Ishikawa (cell line): ENCODE measurements around the gene UBE2O.

Source experiments
- CEBPB ChIP-seq: IDR thresholded peaks from 2 replicates; pipeline ENCODE4 v1.6.1; 2012
- CREB1 ChIP-seq: IDR thresholded peaks from 2 replicates; pipeline ENCODE4 v1.6.1; 2012; ENCODE audit warnings: low read depth
- EGR1 ChIP-seq: IDR thresholded peaks from 2 replicates; pipeline ENCODE4 v1.6.1; 2012
- EP300 ChIP-seq: IDR thresholded peaks from 2 replicates; pipeline ENCODE4 v1.6.1; 2012; ENCODE audit warnings: borderline replicate concordance
- FOXM1 ChIP-seq: IDR thresholded peaks from 2 replicates; pipeline ENCODE4 v1.6.1; 2012; ENCODE audit warnings: low read depth, borderline replicate concordance
- MAX ChIP-seq: IDR thresholded peaks from 2 replicates; pipeline ENCODE4 v1.6.1; 2012
- NFIC ChIP-seq: IDR thresholded peaks from 2 replicates; pipeline ENCODE4 v1.6.1; 2012
- RAD21 ChIP-seq: IDR thresholded peaks from 2 replicates; pipeline ENCODE4 v1.6.1; 2012; ENCODE audit warnings: low read depth
- REST ChIP-seq: IDR thresholded peaks from 2 replicates; pipeline ENCODE4 v1.6.1; 2012; ENCODE audit warnings: low read depth, mild to moderate bottlenecking
- TAF1 ChIP-seq: IDR thresholded peaks from 2 replicates; pipeline ENCODE4 v1.6.1; 2012; ENCODE audit warnings: low read depth, mild to moderate bottlenecking
- TCF12 ChIP-seq: IDR thresholded peaks from 2 replicates; pipeline ENCODE4 v1.6.1; 2012; ENCODE audit warnings: low read depth
- TEAD4 ChIP-seq: IDR thresholded peaks from 2 replicates; pipeline ENCODE4 v1.6.1; 2012
- USF1 ChIP-seq: IDR thresholded peaks from 2 replicates; pipeline ENCODE4 v1.6.1; 2012
- YY1 ChIP-seq: IDR thresholded peaks from 2 replicates; pipeline ENCODE4 v1.6.1; 2012; ENCODE audit warnings: low read depth
- ZBTB7A ChIP-seq: IDR thresholded peaks from 2 replicates; pipeline ENCODE4 v1.6.1; 2012; ENCODE audit warnings: low read depth

Gene UBE2O

GRCh38 chr17:76499267-76499667 is 46.3 kb upstream of the UBE2O start:
- TF ChIP-seq ZBTB7A, result no peak

GRCh38 chr17:76498876-76499251 is 45.9 kb upstream of the UBE2O start:
- TF ChIP-seq TEAD4 (no peak), FOXM1 (no peak), YY1 (no peak), ZBTB7A (no peak)

GRCh38 chr17:76497979-76498875 is 45.3 kb upstream of the UBE2O start:
- TF ChIP-seq ZBTB7A, result no peak
- TF ChIP-seq TCF12, result no peak
- no peak for TF ChIP-seq TEAD4
- TF ChIP-seq NFIC, result no peak

- no peak for TF ChIP-seq ZBTB7A
- TF ChIP-seq EGR1, result no peak
- TF ChIP-seq TCF12, result no peak
These were observed 44.7 kb upstream of the UBE2O start for GRCh38 chr17:76497699-76497978.

GRCh38 chr17:76496464-76496863 is 43.5 kb upstream of the UBE2O start:
- TF ChIP-seq TEAD4 (no peak), EP300 (no peak), TAF1 (no peak), ZBTB7A (no peak), RAD21 (no peak), REST (no peak), USF1 (no peak), NFIC (no peak), CEBPB (no peak), YY1 (no peak), EGR1 (no peak), CREB1 (no peak), MAX (no peak), TCF12 (no peak), FOXM1 (no peak)

GRCh38 chr17:76495663-76496400 is 42.9 kb upstream of the UBE2O start:
- TF ChIP-seq TCF12 (no peak), TEAD4 (no peak), FOXM1 (no peak), USF1 (no peak), MAX (no peak), RAD21 (no peak), CREB1 (no peak), EP300 (no peak), EGR1 (no peak), TAF1 (no peak), NFIC (no peak), YY1 (no peak), REST (no peak)
